HEK293T (cell line): ENCODE measurements around the gene RBBP8NL.

Experiments used
- ARNT ChIP-seq: fragments of 450-650 bp; IDR thresholded peaks from 2 replicates; pipeline ENCODE4 v1.6.1; 2017; ENCODE audit warnings: mild to moderate bottlenecking
- BHLHE40 ChIP-seq: fragments of 450-650 bp; IDR thresholded peaks from 2 replicates; pipeline ENCODE4 v1.6.1; 2016; ENCODE audit warnings: mild to moderate bottlenecking, moderate library complexity, borderline replicate concordance
- ELF4 ChIP-seq: fragments of 450-650 bp; IDR thresholded peaks from 2 replicates; pipeline ENCODE4 v1.6.1; 2017; ENCODE audit warnings: antibody characterized with exemption
- FOXA1 ChIP-seq: fragments of 450-650 bp; IDR thresholded peaks from 2 replicates; pipeline ENCODE4 v1.6.1; 2016; ENCODE audit warnings: mild to moderate bottlenecking
- FOXM1 ChIP-seq: fragments of 450-650 bp; IDR thresholded peaks from 2 replicates; pipeline ENCODE4 v1.6.1; 2017; ENCODE audit warnings: mild to moderate bottlenecking, borderline replicate concordance
- L3MBTL2 ChIP-seq: fragments of 450-650 bp; conservative IDR thresholded peaks from 2 replicates; pipeline ENCODE4 v1.6.1; 2016; ENCODE audit warnings: mild to moderate bottlenecking
- LEF1 ChIP-seq: fragments of 450-650 bp; IDR thresholded peaks from 2 replicates; pipeline ENCODE4 v1.6.1; 2017; ENCODE audit warnings: mild to moderate bottlenecking, borderline replicate concordance
- SP1 ChIP-seq: fragments of 450-650 bp; IDR thresholded peaks from 2 replicates; pipeline ENCODE4 v1.6.1; 2017
- SUZ12 ChIP-seq: fragments of 450-650 bp; IDR thresholded peaks from 2 replicates; pipeline ENCODE4 v1.6.1; 2016; ENCODE audit warnings: mild to moderate bottlenecking
- ZNF384 ChIP-seq: fragments of 450-650 bp; IDR thresholded peaks from 2 replicates; pipeline ENCODE4 v1.6.1; 2016

DNA sequence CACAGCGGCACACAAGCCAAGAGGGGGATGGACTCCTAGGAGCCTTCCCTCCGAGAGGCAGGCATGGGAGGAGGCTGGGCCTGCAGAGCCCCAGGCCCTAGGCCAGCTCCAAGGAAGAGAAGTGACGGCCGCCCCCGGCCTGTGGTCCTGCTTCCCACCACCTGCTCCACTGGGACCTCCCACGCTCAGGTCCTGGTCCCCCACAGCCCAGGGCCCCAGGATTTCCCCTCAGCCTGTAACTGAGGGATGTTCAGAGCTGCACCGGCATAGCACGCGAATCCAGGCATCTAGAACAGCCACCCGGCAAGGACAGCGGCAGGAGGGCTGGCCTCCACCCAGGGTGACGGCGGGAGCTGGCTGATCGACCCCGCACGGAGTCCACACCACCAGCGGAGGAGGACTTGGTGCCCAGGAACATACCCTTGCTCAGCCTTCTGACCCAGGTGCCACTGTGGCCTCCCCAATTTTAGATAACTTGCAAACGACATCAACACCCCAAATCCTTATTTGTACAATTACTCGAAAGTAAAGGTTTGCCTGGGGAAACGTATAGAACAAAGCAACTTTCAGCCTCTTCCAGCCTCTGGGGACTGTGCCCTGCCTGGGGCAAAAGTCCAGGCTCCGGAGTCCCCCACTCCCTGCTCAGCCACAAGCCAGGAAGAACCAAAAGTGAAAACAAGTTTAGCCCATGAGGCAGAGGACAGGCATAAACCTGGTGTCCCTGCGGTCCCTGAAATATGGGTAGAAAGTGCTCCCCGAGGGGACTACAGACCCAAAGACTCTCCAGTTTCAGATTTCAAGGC lies 45.0 kb upstream of the RBBP8NL start:
- TF ChIP-seq FOXM1 (no peak), FOXA1 (no peak), ELF4 (no peak), SP1 (no peak), L3MBTL2 (no peak), ARNT (no peak), LEF1 (no peak), BHLHE40 (no peak), ZNF384 (no peak), SUZ12 (no peak)
